NB4 (cell line): Measurements from ENCODE around the gene NUDT3.

Experiments used
- POLR2A ChIP-seq: IDR thresholded peaks from 2 replicates; pipeline ENCODE4 v1.6.1; 2011; ENCODE audit warnings: mild to moderate bottlenecking; ENCODE audit not compliant: insufficient read length; ENCODE audit errors: extremely low read depth
- TF ChIP-seq, protein P1 (sequence below): IDR thresholded peaks from one replicate; pipeline ENCODE4 v1.5.1; 2012; ENCODE audit warnings: low read depth, low read length

DNA sequence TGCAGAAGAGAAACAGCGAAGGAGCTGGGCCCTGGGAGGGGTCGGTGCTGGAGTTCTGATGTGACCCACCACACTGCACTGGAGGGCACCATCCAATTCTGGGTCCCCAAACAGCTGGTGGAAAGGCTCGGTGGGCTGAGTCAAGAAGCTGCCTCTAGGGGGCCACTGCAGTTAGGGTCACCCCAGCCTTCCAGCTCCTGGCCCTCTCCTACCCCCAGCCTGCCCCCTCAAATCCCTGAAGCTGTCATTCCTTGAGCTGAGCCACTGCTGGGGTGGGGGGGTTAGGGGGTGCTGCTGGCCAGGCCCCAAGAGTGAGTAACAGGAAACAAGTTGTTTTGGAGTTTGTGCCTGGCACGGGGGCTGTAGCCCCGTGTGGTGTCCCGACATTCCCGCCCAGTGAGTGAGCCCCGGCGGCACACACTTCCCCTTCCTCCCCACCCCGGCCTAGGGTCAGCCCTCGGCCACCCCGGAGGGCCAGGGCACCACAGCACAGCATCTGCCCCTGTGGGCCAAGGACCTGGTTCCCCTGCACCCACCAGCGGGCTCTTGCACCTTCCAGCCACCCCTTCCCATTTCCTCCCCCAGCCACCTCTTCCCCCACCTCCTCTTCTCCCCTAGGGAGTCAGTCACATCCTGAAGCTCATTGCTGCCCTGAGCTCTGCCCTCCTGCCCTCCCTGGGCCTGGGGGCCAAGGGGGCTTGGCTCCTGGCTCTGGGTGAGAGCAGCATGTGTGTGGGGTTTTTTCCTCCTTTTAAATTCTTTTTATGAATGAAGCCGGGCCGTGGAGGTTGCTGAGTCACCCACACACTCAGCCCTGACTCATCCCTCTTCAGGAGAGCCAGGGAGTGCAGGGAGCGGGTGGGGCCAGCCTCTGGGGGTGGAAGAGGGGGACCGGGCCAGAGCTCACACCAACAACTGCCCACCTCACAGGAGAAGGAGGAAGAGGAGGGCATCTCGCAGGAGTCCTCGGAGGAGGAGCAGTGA, 148.3 kb downstream of the NUDT3 start:
- TF ChIP-seq, protein P1, sequence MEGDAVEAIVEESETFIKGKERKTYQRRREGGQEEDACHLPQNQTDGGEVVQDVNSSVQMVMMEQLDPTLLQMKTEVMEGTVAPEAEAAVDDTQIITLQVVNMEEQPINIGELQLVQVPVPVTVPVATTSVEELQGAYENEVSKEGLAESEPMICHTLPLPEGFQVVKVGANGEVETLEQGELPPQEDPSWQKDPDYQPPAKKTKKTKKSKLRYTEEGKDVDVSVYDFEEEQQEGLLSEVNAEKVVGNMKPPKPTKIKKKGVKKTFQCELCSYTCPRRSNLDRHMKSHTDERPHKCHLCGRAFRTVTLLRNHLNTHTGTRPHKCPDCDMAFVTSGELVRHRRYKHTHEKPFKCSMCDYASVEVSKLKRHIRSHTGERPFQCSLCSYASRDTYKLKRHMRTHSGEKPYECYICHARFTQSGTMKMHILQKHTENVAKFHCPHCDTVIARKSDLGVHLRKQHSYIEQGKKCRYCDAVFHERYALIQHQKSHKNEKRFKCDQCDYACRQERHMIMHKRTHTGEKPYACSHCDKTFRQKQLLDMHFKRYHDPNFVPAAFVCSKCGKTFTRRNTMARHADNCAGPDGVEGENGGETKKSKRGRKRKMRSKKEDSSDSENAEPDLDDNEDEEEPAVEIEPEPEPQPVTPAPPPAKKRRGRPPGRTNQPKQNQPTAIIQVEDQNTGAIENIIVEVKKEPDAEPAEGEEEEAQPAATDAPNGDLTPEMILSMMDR, result peak; percentile 38
- TF ChIP-seq POLR2A, result no peak
